Mucosa of descending colon (tissue), 3 donors: ENCODE data around the gene ZIC3. TPM values are rescaled to one million over a fixed set of nuclear protein-coding genes. Genes with fewer than 3 reads are reported as not detected.

ENCODE experiments used
- ATAC-seq: fragments of 200-7000 bp; cut with Tn5 transposase; one replicate; pipeline ENCODE4 v1.9.1; 2020; ENCODE audit warnings: mild to moderate bottlenecking, moderate library complexity
- DNase-seq, 3 donors: peaks; one replicate each; pipeline ENCODE4 v3.0.0-alpha.2; 2020
- H3K36me3 ChIP-seq: fragments of 200-600 bp; one replicate; pipeline ENCODE4 v1.8.0; 2021; ENCODE audit warnings: low read depth, mild to moderate bottlenecking
- H3K4me1 ChIP-seq: fragments of 200-600 bp; one replicate; pipeline ENCODE4 v1.8.0; 2021; ENCODE audit warnings: low read depth, mild to moderate bottlenecking
- H3K4me3 ChIP-seq: fragments of 200-600 bp; one replicate; pipeline ENCODE4 v1.8.0; 2021; ENCODE audit warnings: mild to moderate bottlenecking
- H3K9me3 ChIP-seq: fragments of 200-600 bp; one replicate; pipeline ENCODE4 v1.8.0; 2021; ENCODE audit warnings: mild to moderate bottlenecking
- intact Hi-C, 2 donors: fragments of 100-400 bp; cut with DNase I in 1 of 2; cut with micrococcal nuclease in 1 of 2; formaldehyde crosslinking; loops; one replicate each; pipeline versions ENCODE4 v1.11.0 to v1.11.1; 2022; cut with DNase I, micrococcal nuclease
- long read RNA-seq, 2 donors: library from polyadenylated mRNA; unstranded; transcript quantifications; one replicate each; pipeline ENCODE4 v2.0.0, GENCODE V29; 2019 to 2021
- total RNA-seq, 3 donors: library from RNA; stranded (reverse); fragmentation: NEBNext Ultra II Directional in 2 of 3; extraction: Animal tissue kit (Norgen Biotek cat#: 25700) in 2 of 3; gene quantifications; one replicate each; pipeline versions ENCODE4 v1.2.1 to v1.2.4, GENCODE V29; 2021 to 2023
- TF ChIP-seq, protein P1 (sequence below): fragments of 200-600 bp; IDR thresholded peaks from one replicate; pipeline ENCODE4 v1.8.0; 2022; ENCODE audit warnings: antibody characterized with exemption, mild to moderate bottlenecking
- donor health status: DM: no; HTN: no; CAD: no; lungs with moderate emphysema.
- donor health status: DM: no; HTN: no; CAD: no.
- donor health status: DM: no; HTN: yes; CAD: no.

ZIC3 gene
- total RNA-seq, result not detected
- long read RNA-seq, donor 1, result 0 reads
- long read RNA-seq, donor 2, result 0 reads

DNA sequence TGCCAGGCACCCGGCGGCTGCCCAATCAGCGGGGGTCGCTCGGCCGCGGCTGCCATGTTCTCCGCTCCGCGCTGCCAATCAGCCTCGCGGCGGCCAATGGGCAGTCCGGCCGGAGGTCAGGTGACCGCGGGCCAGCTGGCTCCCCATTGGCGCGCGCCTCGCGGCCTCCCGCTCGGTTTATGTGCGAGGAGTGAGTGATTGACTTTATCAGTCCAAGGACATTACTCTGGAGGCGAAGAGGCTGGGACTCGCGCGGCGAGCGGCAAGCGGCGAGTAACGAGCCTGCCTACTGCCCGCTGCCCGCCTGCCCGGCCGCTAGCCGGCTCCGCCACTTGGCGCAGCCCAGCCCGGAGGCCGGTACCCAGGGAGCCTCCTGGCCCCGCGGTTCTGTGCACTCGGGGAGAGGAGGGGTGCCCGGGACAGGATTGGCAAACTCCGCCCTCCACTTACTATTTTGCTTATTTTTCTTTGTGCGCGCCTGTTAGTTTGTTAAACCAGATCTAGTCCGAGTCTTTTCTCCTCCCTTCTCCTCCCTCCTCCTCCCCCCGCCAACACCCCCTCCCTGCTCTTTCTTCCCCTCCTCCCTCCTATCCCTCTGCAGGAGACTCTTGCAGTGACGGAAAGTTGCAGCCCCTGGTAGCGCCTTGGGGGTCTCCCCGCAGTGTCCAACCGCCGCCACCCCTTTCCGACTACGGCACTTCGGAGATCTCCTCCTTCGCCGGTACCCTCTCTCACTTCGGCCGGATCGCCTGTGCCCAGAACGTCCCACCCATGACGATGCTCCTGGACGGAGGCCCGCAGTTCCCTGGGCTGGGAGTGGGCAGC lies at the start of gene ZIC3:
ZIC3 (plus strand) TSS at position 207 of the 825 bp plus-strand sequence; CDS start at position 772, 565 bp downstream.
- no peaks in the 10 kb centered on the region for H3K36me3 ChIP-seq
- H3K9me3 ChIP-seq, result no peaks in the 10 kb centered on the region
- DNase-seq (peak in 2 of 3 donors; percentile 37 to 46), ATAC-seq (peak; percentile 56)
- TF ChIP-seq, protein P1, sequence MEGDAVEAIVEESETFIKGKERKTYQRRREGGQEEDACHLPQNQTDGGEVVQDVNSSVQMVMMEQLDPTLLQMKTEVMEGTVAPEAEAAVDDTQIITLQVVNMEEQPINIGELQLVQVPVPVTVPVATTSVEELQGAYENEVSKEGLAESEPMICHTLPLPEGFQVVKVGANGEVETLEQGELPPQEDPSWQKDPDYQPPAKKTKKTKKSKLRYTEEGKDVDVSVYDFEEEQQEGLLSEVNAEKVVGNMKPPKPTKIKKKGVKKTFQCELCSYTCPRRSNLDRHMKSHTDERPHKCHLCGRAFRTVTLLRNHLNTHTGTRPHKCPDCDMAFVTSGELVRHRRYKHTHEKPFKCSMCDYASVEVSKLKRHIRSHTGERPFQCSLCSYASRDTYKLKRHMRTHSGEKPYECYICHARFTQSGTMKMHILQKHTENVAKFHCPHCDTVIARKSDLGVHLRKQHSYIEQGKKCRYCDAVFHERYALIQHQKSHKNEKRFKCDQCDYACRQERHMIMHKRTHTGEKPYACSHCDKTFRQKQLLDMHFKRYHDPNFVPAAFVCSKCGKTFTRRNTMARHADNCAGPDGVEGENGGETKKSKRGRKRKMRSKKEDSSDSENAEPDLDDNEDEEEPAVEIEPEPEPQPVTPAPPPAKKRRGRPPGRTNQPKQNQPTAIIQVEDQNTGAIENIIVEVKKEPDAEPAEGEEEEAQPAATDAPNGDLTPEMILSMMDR, result no peak
- intact Hi-C loops, result no loop called here
- H3K4me1 ChIP-seq, result no peaks in the 10 kb centered on the region
- H3K4me3 ChIP-seq, result no peak within 1 kb of the TSS

DNA sequence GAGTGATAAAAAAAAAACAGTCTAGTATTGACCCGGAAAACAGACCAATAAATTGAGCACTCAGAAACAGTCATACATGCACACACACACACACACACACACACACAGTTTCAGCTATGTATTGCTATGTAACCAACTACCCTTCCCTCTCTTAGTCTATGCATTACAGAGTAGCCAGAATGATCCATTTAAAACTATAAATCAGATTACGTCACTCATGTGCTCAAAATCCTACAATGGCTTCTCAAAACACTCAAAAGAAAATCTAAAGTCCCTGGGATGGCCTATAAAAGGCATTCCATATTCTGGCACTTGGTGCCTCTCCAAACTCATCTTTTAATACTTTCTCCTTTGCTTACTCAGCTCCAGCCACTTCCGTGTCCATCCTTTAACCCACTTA lies 46.5 kb upstream of the ZIC3 start:
- ATAC-seq (no peak), DNase-seq (no peak)
- Histone ChIP-seq H3K4me3 (no peak overlapping the region), H3K36me3 (no peaks in the 10 kb centered on the region), H3K4me1 (no peaks in the 10 kb centered on the region), H3K9me3 (no peaks in the 10 kb centered on the region)
- intact Hi-C loops, result no loop called here
- TF ChIP-seq, protein P1, result no peak

DNA sequence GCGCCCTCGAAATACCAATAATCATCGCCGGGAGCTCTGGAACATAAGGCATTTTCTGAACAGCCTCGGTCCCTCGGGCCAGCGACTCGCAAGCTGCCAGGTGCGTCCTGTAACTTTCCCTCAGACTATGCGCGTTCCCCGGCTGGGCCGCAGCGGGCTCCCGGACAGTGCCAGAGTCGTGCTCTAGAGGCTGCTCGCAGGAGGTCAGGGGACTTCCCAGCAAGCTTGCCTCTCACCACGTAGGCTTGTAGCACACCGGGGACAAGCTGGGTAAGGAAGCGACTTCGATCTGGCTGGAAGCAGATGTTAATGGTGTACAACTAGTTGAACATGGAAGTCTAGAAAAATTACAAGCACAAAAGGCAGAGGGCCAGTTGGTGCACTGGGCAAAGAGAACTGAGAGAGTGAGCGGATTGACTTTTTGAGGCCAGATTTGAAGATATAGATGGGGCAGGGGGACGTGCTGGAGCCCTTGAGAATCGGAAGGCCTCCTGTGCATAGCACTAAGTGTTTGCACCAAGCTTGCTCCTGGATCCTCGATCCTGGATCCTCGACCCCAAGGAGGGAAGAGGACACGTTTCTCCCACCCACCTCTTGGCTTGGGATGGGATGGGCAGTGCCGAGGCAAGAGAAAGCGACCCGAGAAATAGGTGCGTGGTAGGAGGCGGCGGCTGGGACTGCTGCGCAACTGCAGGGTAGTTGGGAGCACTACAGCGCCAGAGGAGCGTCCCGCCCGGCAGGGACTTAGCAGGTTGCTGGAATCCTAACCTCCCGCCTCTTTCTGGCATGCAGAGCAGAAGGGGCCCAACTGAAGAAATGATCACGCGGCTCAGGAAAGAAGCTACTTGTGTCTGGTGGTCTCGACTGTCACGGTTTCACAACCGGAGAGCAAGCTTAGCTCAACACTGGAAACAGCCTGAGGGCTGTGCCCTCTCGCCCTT lies 19.9 kb upstream of the ZIC3 start:
- intact Hi-C loops, result no loop called here
- DNase-seq (no peak), ATAC-seq (no peak)
- Histone ChIP-seq H3K36me3 (no peaks in the 10 kb centered on the region), H3K4me1 (no peaks in the 10 kb centered on the region), H3K9me3 (no peaks in the 10 kb centered on the region), H3K4me3 (no peak overlapping the region)
- TF ChIP-seq, protein P1, result no peak

DNA sequence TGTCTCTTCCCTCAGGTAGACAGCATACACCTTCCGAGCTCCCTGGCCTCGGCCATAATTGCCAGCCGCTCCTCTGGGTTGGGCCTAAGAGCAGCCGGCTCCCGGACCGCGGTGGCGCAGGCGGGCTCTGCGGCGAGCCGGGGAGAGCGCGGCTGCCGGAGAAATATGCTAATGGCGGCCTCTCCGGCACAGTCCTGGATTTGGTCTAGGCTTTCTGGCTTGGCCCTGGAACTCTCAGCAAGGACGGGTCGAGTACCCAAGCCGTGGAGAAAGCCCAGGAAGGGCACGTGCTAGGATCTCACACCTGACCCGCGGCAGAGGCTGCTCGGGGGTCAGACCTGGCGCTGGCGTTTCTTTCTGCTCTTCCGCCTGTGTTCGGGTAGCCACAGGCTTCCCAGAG lies 18.6 kb upstream of the ZIC3 start:
- DNase-seq (no peak), ATAC-seq (no peak)
- no peaks in the 10 kb centered on the region for H3K9me3 ChIP-seq
- TF ChIP-seq, protein P1, result no peak
- intact Hi-C loops, result no loop called here
- no peaks in the 10 kb centered on the region for H3K4me1 ChIP-seq
- no peaks in the 10 kb centered on the region for H3K36me3 ChIP-seq
- H3K4me3 ChIP-seq, result no peak overlapping the region

DNA sequence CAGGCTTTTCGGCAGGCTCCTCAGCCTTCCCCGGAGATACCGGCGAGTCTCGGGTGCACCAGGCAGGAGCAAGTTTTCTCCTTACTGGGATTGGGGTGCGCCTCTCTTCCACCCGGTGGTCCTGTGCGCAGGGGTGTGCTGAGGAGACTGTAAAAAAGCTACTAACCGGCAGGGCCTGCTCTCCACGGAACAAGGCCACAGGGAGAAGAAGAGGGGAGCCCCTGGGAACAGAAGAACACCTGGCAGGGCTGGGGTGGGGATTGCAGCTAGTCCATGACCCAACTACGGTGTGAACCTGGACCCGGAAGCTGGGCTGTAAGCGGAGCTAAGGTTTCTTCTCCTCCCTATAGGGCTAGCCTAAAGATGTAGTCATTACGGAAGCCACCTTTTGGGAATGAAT lies 17.7 kb upstream of the ZIC3 start:
- ATAC-seq (no peak), DNase-seq (no peak)
- no peaks in the 10 kb centered on the region for H3K4me1 ChIP-seq
- intact Hi-C loops, result no loop called here
- H3K9me3 ChIP-seq, result no peaks in the 10 kb centered on the region
- no peak overlapping the region for H3K4me3 ChIP-seq
- TF ChIP-seq, protein P1, result no peak
- H3K36me3 ChIP-seq, result no peaks in the 10 kb centered on the region
